ENCODE measurements around the gene GNG13. TPM values are rescaled to one million over a fixed set of nuclear protein-coding genes. Genes with fewer than 3 reads are reported as not detected.
"Not testable (repeated sequence)": the region's sequence is repeated elsewhere in the genome, so short reads cannot be mapped to it uniquely, and the experiment has no call there.

The GNG13 gene
- total RNA-seq, 1 donor from 2014 or later: not detected

DNA sequence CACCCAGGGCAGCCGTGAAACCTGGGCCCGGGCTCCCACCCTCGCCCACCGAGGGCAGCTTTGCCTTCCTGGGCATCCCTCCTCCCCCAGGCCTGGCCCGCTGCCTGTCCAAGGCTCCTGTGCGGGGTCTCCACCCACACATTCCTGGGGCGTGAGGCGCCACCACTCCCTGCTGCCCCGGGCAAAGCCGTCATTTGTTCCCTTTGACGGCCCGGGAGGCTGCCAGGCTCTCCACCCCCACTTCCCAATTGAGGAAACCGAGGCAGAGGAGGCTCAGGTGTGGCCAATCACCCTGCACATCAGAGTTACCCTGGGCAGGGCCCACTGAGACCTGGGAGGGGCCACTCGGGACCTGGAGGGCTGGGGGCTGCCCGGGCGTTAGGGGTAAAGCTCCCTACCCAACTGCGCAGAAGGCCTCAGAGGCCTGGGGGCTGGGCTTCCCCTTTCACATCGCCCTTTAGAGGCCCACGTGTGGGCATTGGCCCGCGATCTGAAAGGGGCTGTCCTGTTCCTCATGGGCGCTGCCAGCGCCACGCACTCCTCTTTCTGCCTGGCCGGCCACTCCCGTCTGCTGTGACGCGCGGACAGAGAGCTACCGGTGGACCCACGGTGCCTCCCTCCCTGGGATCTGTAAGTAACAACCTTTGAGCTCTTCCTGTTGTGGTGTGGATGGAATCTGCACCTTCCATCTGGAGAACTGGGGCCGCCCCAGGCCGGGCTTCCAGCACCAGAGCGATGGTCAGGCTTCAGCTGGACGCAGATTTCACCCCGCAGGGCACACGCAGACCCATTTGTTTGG, 39.8 kb downstream of the GNG13 start, which contains the start of gene MSLN:
TSS of gene MSLN (plus strand) at position 190 of the 799 bp plus-strand sequence. CDS start 1,947 bp downstream, outside the sequence.
- Mint-ChIP-seq H3K36me3 (no peaks in the 10 kb centered on the region), H3K4me1 (peaks cover 20% of the 10 kb centered on the region), H3K9me3 (peaks cover 5% of the 10 kb centered on the region), H3K27me3 (ENCODE audit: low read depth) (no peaks in the 10 kb centered on the region), H3K27ac (peak within 1 kb of the TSS; percentile 97), H3K4me3 (peak within 1 kb of the TSS; percentile 20)
- TF ChIP-seq CTCF (IDR thresholded peaks at IDR 0.05; ENCODE audit: unreplicated experiment): no peak
- DNase-seq (ENCODE audit: low spot score in 2 of 2, unreplicated experiment in 2 of 2): no peak

- Mint-ChIP-seq H3K9me3 (peaks cover 5% of the 10 kb centered on the region), H3K36me3 (no peaks in the 10 kb centered on the region), H3K4me3 (no peak overlapping the region), H3K27ac (peak overlapping the region; percentile 97), H3K4me1 (peaks cover 20% of the 10 kb centered on the region), H3K27me3 (ENCODE audit: low read depth) (no peaks in the 10 kb centered on the region)
- TF ChIP-seq CTCF (IDR thresholded peaks at IDR 0.05; ENCODE audit: unreplicated experiment): no peak
- DNase-seq (ENCODE audit: low spot score in 2 of 2, unreplicated experiment in 2 of 2): no peak
Observed at GRCh38 chr16:760065-760464, 40.5 kb downstream of the GNG13 start.

DNA sequence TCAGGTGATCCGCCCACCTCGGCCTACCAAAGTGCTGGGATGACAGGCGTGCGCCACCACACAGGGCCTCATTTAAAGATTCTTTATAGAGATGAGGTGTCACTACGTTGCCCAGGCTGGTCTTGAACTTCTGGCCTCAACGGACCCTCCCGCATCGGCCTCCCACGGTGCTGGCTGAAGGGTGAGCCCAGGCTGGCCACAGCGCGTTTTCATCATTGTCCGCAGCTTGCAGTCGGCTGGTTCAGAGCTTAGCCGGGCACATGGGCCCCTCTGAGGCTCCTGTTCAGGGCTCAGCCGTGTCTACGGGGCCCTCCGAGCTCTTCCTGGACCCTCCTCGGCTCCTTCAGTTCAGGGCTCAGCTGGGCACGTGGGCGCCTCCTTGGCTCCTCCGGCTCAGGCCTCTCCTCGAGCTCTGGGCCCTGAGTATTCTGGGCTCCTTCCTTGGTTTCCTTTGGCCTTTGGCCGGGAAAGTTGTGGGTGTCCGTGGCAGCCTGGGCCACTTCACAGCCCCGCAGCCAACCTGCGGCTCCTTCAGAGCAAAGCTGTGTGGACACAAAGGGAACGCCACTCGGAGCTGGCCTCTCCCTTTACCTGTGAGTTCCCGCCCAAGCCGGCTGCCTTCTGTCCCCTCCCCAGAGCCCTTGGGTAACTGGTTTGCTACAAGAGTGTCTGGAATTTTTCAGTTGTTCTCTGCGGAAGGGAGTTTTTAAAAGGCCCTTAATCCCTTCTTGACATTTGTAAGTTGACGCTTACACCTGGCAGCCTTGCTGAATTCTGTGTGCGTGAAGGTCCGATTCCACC, 41.2 kb downstream of the GNG13 start:
- Mint-ChIP-seq H3K27ac (peak overlapping the region; percentile 97), H3K4me3 (peak overlapping the region; percentile 20), H3K27me3 (ENCODE audit: low read depth) (no peaks in the 10 kb centered on the region), H3K36me3 (no peaks in the 10 kb centered on the region), H3K4me1 (peaks cover 20% of the 10 kb centered on the region), H3K9me3 (peaks cover 5% of the 10 kb centered on the region)
- DNase-seq (ENCODE audit: low spot score in 2 of 2, unreplicated experiment in 2 of 2): no peak
- no peak for TF ChIP-seq CTCF (IDR thresholded peaks at IDR 0.05; ENCODE audit: unreplicated experiment)

DNA sequence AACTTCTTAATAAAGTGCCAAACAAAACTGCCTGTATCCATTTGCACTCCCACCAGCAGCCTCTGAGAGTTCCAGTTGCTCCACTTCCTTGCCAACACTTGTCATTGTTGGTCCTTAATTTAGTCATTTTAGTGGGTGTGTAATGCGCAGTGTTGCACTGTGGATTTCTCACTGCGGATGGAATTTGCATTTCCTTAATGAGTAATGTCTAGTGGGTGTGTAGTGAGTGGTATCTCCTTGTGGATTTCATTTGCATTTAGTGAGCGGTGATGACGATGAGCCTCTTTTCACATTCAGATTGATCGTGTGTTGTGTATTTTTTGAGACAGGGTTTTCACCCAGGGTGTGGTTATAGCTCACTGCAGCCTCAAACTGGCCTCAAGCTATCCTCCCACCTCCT, 44.1 kb downstream of the GNG13 start:
- Mint-ChIP-seq H3K36me3 (no peaks in the 10 kb centered on the region), H3K4me3 (no peak overlapping the region), H3K9me3 (peaks cover 5% of the 10 kb centered on the region), H3K27me3 (ENCODE audit: low read depth) (peaks cover 17% of the 10 kb centered on the region), H3K4me1 (peaks cover 13% of the 10 kb centered on the region), H3K27ac (no peak overlapping the region)
- no peak for TF ChIP-seq CTCF (IDR thresholded peaks at IDR 0.05; ENCODE audit: unreplicated experiment)
- DNase-seq (ENCODE audit: low spot score in 2 of 2, unreplicated experiment in 2 of 2): no peak

- TF ChIP-seq CTCF (IDR thresholded peaks at IDR 0.05; ENCODE audit: unreplicated experiment): no peak
- no peaks in the 10 kb centered on the region for H3K36me3 Mint-ChIP-seq
- H3K27ac Mint-ChIP-seq: no peak overlapping the region
- H3K9me3 Mint-ChIP-seq: peaks cover 5% of the 10 kb centered on the region
- H3K4me3 Mint-ChIP-seq: no peak overlapping the region
- peaks cover 20% of the 10 kb centered on the region for H3K27me3 Mint-ChIP-seq (ENCODE audit: low read depth)
- H3K4me1 Mint-ChIP-seq: peaks cover 4% of the 10 kb centered on the region
- DNase-seq (ENCODE audit: low spot score in 2 of 2, unreplicated experiment in 2 of 2): no peak
Observed at GRCh38 chr16:754656-755055, 45.9 kb downstream of the GNG13 start.

GRCh38 chr16:754121-754607, 46.4 kb downstream of the GNG13 start:
- not testable (repeated sequence) for DNase-seq (ENCODE audit: low spot score in 2 of 2, unreplicated experiment in 2 of 2); H3K27ac Mint-ChIP-seq; H3K36me3 Mint-ChIP-seq; H3K4me3 Mint-ChIP-seq; H3K9me3 Mint-ChIP-seq; H3K4me1 Mint-ChIP-seq
- H3K27me3 Mint-ChIP-seq (ENCODE audit: low read depth): peaks cover 20% of the 10 kb centered on the region

Measured in mesothelial cell of epicardium (in vitro differentiated cells).